GM12878 (cell line): ENCODE results near the gene GNG3. TPM values are rescaled to one million over a fixed set of nuclear protein-coding genes. Genes with fewer than 3 reads are reported as not detected.

Source experiments
- ATF7 ChIP-seq: fragments of 450-650 bp; IDR thresholded peaks from 2 replicates; pipeline ENCODE4 v1.6.1; 2016; ENCODE audit warnings: low read depth, mild to moderate bottlenecking
- BACH1 ChIP-seq: fragments of 450-650 bp; IDR thresholded peaks from 2 replicates; pipeline ENCODE4 v1.6.1; 2017; ENCODE audit warnings: mild to moderate bottlenecking, borderline replicate concordance
- BCL11A ChIP-seq: IDR thresholded peaks from 2 replicates; pipeline ENCODE4 v1.6.1; 2011; ENCODE audit warnings: low read depth, low read length
- BRCA1 ChIP-seq: IDR thresholded peaks from 2 replicates; pipeline ENCODE4 v1.6.1; 2011; ENCODE audit warnings: low read depth, low read length, improper control_type of control experiment
- CHD4 ChIP-seq: fragments of 200-600 bp; sonication (generic); IDR thresholded peaks from 2 replicates; pipeline ENCODE4 v1.6.1; 2016; ENCODE audit warnings: mild to moderate bottlenecking
- DPF2 ChIP-seq: fragments of 450-650 bp; IDR thresholded peaks from 2 replicates; pipeline ENCODE4 v1.6.1; 2017; ENCODE audit warnings: mild to moderate bottlenecking
- E4F1 ChIP-seq: fragments of 450-650 bp; IDR thresholded peaks from 2 replicates; pipeline ENCODE4 v1.6.1; 2018; ENCODE audit warnings: borderline replicate concordance, mild to moderate bottlenecking; ENCODE audit not compliant: partially characterized antibody
- EGR1 ChIP-seq, 2 experiments: IDR thresholded peaks; 1 replicate in 1 of 2; 2 replicates in 1 of 2; pipeline ENCODE4 v1.6.1; 2011 to 2012; ENCODE audit warnings: low read depth in 2 of 2, low read length in 2 of 2, borderline replicate concordance in 1 of 2, mild to moderate bottlenecking in 1 of 2, moderate library complexity in 1 of 2
- EP300 ChIP-seq, 2 experiments: fragments of 150-350 bp in 1 of 2; IDR thresholded peaks; 2 replicates each; pipeline ENCODE4 v1.6.1; 2011 to 2012; ENCODE audit warnings: low read depth in 2 of 2, low read length in 2 of 2, borderline replicate concordance in 1 of 2, improper control_type of control experiment in 1 of 2, inconsistent platforms in 1 of 2; ENCODE audit not compliant: control insufficient read depth in 1 of 2
- ESRRA ChIP-seq: IDR thresholded peaks from 2 replicates; pipeline ENCODE4 v1.6.1; 2012; ENCODE audit warnings: mild to moderate bottlenecking, low read length, improper control_type of control experiment
- EZH2 ChIP-seq: IDR thresholded peaks from 2 replicates; pipeline ENCODE4 v1.6.1; 2012; ENCODE audit warnings: low read depth, mild to moderate bottlenecking, control low read depth, inconsistent platforms, low read length, borderline replicate concordance; ENCODE audit not compliant: control insufficient read depth
- FOXK2 ChIP-seq: fragments of 450-650 bp; IDR thresholded peaks from 2 replicates; pipeline ENCODE4 v1.6.1; 2017; ENCODE audit warnings: mild to moderate bottlenecking, moderate library complexity
- KDM1A ChIP-seq: fragments of 200-600 bp; sonication (generic); IDR thresholded peaks from 2 replicates; pipeline ENCODE4 v1.6.1; 2016; ENCODE audit warnings: borderline replicate concordance
- LARP7 ChIP-seq: fragments of 450-650 bp; IDR thresholded peaks from 2 replicates; pipeline ENCODE4 v1.6.1; 2017; ENCODE audit warnings: mild to moderate bottlenecking
- MAX ChIP-seq: IDR thresholded peaks from 2 replicates; pipeline ENCODE4 v1.6.1; 2012; ENCODE audit warnings: low read depth, low read length, improper control_type of control experiment
- MEF2A ChIP-seq: IDR thresholded peaks from 2 replicates; pipeline ENCODE4 v1.6.1; 2011; ENCODE audit warnings: low read depth, mild to moderate bottlenecking, low read length, moderate library complexity; ENCODE audit not compliant: insufficient read depth
- PAX5 ChIP-seq: IDR thresholded peaks from 2 replicates; pipeline ENCODE4 v1.6.1; 2011; ENCODE audit warnings: low read depth, low read length, borderline replicate concordance
- PKNOX1 ChIP-seq: fragments of 450-650 bp; IDR thresholded peaks from 2 replicates; pipeline ENCODE4 v1.6.1; 2016; ENCODE audit warnings: mild to moderate bottlenecking
- PML ChIP-seq: IDR thresholded peaks from 2 replicates; pipeline ENCODE4 v1.6.1; 2012; ENCODE audit warnings: low read length, inconsistent platforms
- RAD51 ChIP-seq: fragments of 450-650 bp; IDR thresholded peaks from 2 replicates; pipeline ENCODE4 v1.6.1; 2016; ENCODE audit warnings: moderate library complexity, mild to moderate bottlenecking, inconsistent platforms
- RBBP5 ChIP-seq: fragments of 200-600 bp; sonication (generic); conservative IDR thresholded peaks from 2 replicates; pipeline ENCODE4 v1.6.1; 2016
- RUNX3 ChIP-seq: IDR thresholded peaks from 2 replicates; pipeline ENCODE4 v1.6.1; 2012; ENCODE audit warnings: low read length, inconsistent platforms
- SRF ChIP-seq, 2 experiments: IDR thresholded peaks; 2 replicates each; pipeline ENCODE4 v1.6.1; 2011; ENCODE audit warnings: low read depth in 2 of 2, low read length in 2 of 2, mild to moderate bottlenecking in 1 of 2, moderate library complexity in 1 of 2
- STAT1 ChIP-seq: fragments of 450-650 bp; conservative IDR thresholded peaks from 2 replicates; pipeline ENCODE4 v1.6.1; 2014; ENCODE audit warnings: antibody characterized with exemption, mild to moderate bottlenecking
- TBL1XR1 ChIP-seq: IDR thresholded peaks from 2 replicates; pipeline ENCODE4 v1.6.1; 2012; ENCODE audit warnings: low read depth, low read length, improper control_type of control experiment
- TCF12 ChIP-seq: IDR thresholded peaks from 2 replicates; pipeline ENCODE4 v1.6.1; 2011; ENCODE audit warnings: low read depth, mild to moderate bottlenecking, low read length
- TCF7 ChIP-seq: IDR thresholded peaks from 2 replicates; pipeline ENCODE4 v1.6.1; 2014; ENCODE audit warnings: antibody characterized with exemption, borderline replicate concordance
- ZNF622 ChIP-seq: fragments of 450-650 bp; IDR thresholded peaks from 2 replicates; pipeline ENCODE4 v1.6.1; 2017; ENCODE audit warnings: mild to moderate bottlenecking, inconsistent platforms
- polyA plus RNA-seq, 11 experiments: library from polyadenylated mRNA; depleted of rRNA in 4 of 11; unstranded in 6 of 11; stranded (reverse) in 5 of 11; fragments of >200 nt; fragmentation: Nextera tagmentation in 4 of 11; fragmentation: Illumina TruSeq in 1 of 11; extraction: Ambion mirVana in 4 of 11; extraction: Trizol in 1 of 11; gene quantifications; 1 replicate in 1 of 11; 2 replicates in 10 of 11; pipeline versions ENCODE4 v1.2.1 to v1.2.3, GENCODE V29; 2011 to 2016; ENCODE audit warnings: inconsistent platforms in 2 of 11, missing spikeins in 2 of 11, low read depth in 1 of 11
- total RNA-seq, 4 experiments: library from RNA; depleted of rRNA in 3 of 4; stranded (reverse); fragments of >200 nt in 3 of 4; fragmentation: Illumina TruSeq in 1 of 4; extraction: Trizol in 1 of 4; gene quantifications; 2 replicates each; pipeline versions ENCODE4 v1.2.1 to v1.2.3, GENCODE V29; 2013 to 2021
- TF ChIP-seq, protein P1 (sequence below): IDR thresholded peaks from 2 replicates; pipeline ENCODE4 v1.6.1; 2012; ENCODE audit warnings: low read depth, low read length, improper control_type of control experiment
- TF ChIP-seq, protein P2 (sequence below): IDR thresholded peaks from 2 replicates; pipeline ENCODE4 v1.6.1; 2011; ENCODE audit warnings: borderline replicate concordance, low read depth, mild to moderate bottlenecking, moderate library complexity, mixed read lengths, low read length; ENCODE audit not compliant: insufficient read depth; ENCODE audit errors: extremely low read length

The GNG3 gene
- total and polyA plus RNA-seq, 10 of the 15 experiments (the other 5 are each of a cell fraction or from before 2014, with no cell fraction given) = 0.27 to 0.83 (median 0.57) TPM; not detected in 5

DNA sequence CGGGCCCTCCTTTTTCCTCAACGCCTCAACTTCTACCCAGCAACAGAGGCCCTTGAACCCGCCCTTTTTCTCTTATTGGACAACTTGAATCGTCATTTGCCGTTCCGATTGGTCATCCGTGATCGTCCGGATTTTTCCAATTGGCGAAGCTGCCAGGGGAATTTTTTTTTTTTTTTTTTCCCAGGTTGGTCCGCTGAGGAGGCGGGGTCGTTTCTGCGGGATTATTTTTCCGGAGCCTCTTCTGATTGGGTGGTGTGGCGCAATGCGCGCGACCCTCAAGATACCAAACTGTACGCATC, 20.3 kb downstream of the GNG3 start (continued):
- TF ChIP-seq TCF12 (no peak), BCL11A (no peak), EZH2 (no peak), MEF2A (no peak), RBBP5 (no peak), SRF (IDR thresholded peaks at IDR 0.05; ENCODE audit: low read depth in 2 of 2, low read length in 2 of 2) (no peak), EGR1 (IDR thresholded peaks at IDR 0.05; ENCODE audit: borderline replicate concordance in 1 of 2, low read depth in 2 of 2, low read length in 2 of 2) (no peak), BRCA1 (no peak), ESRRA (no peak), LARP7 (no peak), BACH1 (no peak), EP300 (IDR thresholded peaks at IDR 0.05; ENCODE audit: borderline replicate concordance in 1 of 2, control insufficient read depth in 1 of 2, low read depth in 2 of 2, low read length in 2 of 2) (no peak), RAD51 (no peak), FOXK2 (no peak), RUNX3 (no peak; the same call in 1 of the 2 replicates), PML (no peak), CHD4 (no peak), PKNOX1 (no peak), ZNF622 (no peak), KDM1A (no peak), PAX5 (no peak), STAT1 (no peak), DPF2 (no peak), E4F1 (no peak), ATF7 (peak; percentile 44), TBL1XR1 (no peak), MAX (no peak), TCF7 (no peak)
- TF ChIP-seq, protein P1, sequence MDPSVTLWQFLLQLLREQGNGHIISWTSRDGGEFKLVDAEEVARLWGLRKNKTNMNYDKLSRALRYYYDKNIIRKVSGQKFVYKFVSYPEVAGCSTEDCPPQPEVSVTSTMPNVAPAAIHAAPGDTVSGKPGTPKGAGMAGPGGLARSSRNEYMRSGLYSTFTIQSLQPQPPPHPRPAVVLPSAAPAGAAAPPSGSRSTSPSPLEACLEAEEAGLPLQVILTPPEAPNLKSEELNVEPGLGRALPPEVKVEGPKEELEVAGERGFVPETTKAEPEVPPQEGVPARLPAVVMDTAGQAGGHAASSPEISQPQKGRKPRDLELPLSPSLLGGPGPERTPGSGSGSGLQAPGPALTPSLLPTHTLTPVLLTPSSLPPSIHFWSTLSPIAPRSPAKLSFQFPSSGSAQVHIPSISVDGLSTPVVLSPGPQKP = no peak; the same call in 1 of the 2 replicates
- TF ChIP-seq, protein P2, sequence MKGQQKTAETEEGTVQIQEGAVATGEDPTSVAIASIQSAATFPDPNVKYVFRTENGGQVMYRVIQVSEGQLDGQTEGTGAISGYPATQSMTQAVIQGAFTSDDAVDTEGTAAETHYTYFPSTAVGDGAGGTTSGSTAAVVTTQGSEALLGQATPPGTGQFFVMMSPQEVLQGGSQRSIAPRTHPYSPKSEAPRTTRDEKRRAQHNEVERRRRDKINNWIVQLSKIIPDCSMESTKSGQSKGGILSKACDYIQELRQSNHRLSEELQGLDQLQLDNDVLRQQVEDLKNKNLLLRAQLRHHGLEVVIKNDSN = no peak
